ENCODE results near the gene OR2V2. TPM values are rescaled to one million over a fixed set of nuclear protein-coding genes. Genes with fewer than 3 reads are reported as not detected.
"Not testable (repeated sequence)": the region's sequence is repeated elsewhere in the genome, so short reads cannot be mapped to it uniquely, and the experiment has no call there.

OR2V2 gene
- total RNA-seq, 1 experiment from 2014 or later: not detected

- Histone ChIP-seq H3K4me2 (ENCODE audit: low read length) (no peak overlapping the region), H2AFZ (ENCODE audit: low read length) (no peak overlapping the region), H3F3A (ENCODE audit: low read length, unreplicated experiment) (no peaks in the 10 kb centered on the region), H4K20me1 (ENCODE audit: low read length) (no peaks in the 10 kb centered on the region), H3K9me2 (replicated peaks; ENCODE audit: low read length) (no peaks in the 10 kb centered on the region), H3K4me3 (ENCODE audit: low read length) (no peak overlapping the region), H3K27me3 (ENCODE audit: low read length) (no peaks in the 10 kb centered on the region), H3K27ac (ENCODE audit: low read length) (no peak overlapping the region), H3K9me3 (ENCODE audit: low read length) (no peaks in the 10 kb centered on the region), H3K36me3 (ENCODE audit: low read depth, low read length) (no peaks in the 10 kb centered on the region), H3K4me1 (ENCODE audit: insufficient read depth, low read length) (peaks cover 21% of the 10 kb centered on the region), H3K79me2 (ENCODE audit: low read length) (no peaks in the 10 kb centered on the region), H3K9ac (ENCODE audit: low read length) (no peak overlapping the region)
- ATAC-seq (no peak), DNase-seq (no peak)
- CTCF ChIA-PET: no interaction called here
- TF ChIP-seq, protein P1, sequence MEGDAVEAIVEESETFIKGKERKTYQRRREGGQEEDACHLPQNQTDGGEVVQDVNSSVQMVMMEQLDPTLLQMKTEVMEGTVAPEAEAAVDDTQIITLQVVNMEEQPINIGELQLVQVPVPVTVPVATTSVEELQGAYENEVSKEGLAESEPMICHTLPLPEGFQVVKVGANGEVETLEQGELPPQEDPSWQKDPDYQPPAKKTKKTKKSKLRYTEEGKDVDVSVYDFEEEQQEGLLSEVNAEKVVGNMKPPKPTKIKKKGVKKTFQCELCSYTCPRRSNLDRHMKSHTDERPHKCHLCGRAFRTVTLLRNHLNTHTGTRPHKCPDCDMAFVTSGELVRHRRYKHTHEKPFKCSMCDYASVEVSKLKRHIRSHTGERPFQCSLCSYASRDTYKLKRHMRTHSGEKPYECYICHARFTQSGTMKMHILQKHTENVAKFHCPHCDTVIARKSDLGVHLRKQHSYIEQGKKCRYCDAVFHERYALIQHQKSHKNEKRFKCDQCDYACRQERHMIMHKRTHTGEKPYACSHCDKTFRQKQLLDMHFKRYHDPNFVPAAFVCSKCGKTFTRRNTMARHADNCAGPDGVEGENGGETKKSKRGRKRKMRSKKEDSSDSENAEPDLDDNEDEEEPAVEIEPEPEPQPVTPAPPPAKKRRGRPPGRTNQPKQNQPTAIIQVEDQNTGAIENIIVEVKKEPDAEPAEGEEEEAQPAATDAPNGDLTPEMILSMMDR (conservative IDR thresholded peaks at IDR 0.05; ENCODE audit: low read depth, low read length): no peak
- TF ChIP-seq EZH2 (IDR thresholded peaks at IDR 0.05; ENCODE audit: low read length, unreplicated experiment) (no peak), EZH2phosphoT487 (IDR thresholded peaks at IDR 0.05; ENCODE audit: borderline replicate concordance, low read length) (no peak)
- BruUV-seq (replicated peaks): no TSS peak
- POLR2A ChIA-PET (ENCODE audit: unreplicated experiment): no interaction called here
- intact Hi-C loops (cut with micrococcal nuclease): no loop called here
These were observed 34.9 kb upstream of the OR2V2 start for GRCh38 chr5:181112476-181112875.

- H4K20me1 ChIP-seq (ENCODE audit: low read length); H3F3A ChIP-seq (ENCODE audit: low read length, unreplicated experiment); H3K27me3 ChIP-seq (ENCODE audit: low read length); H3K27ac ChIP-seq (ENCODE audit: low read length); H3K4me2 ChIP-seq (ENCODE audit: low read length); ATAC-seq; intact Hi-C loops (cut with micrococcal nuclease); CTCF ChIA-PET; H3K9me2 ChIP-seq (replicated peaks; ENCODE audit: low read length); H3K36me3 ChIP-seq (ENCODE audit: low read depth, low read length); DNase-seq; H3K9ac ChIP-seq (ENCODE audit: low read length); H2AFZ ChIP-seq (ENCODE audit: low read length); H3K9me3 ChIP-seq (ENCODE audit: low read length); H3K79me2 ChIP-seq (ENCODE audit: low read length); POLR2A ChIA-PET (ENCODE audit: unreplicated experiment); BruUV-seq (replicated peaks); H3K4me3 ChIP-seq (ENCODE audit: low read length): not testable (repeated sequence)
- H3K4me1 ChIP-seq (ENCODE audit: insufficient read depth, low read length): peaks cover 21% of the 10 kb centered on the region
These were observed 33.8 kb upstream of the OR2V2 start for GRCh38 chr5:181113572-181113971.

DNA sequence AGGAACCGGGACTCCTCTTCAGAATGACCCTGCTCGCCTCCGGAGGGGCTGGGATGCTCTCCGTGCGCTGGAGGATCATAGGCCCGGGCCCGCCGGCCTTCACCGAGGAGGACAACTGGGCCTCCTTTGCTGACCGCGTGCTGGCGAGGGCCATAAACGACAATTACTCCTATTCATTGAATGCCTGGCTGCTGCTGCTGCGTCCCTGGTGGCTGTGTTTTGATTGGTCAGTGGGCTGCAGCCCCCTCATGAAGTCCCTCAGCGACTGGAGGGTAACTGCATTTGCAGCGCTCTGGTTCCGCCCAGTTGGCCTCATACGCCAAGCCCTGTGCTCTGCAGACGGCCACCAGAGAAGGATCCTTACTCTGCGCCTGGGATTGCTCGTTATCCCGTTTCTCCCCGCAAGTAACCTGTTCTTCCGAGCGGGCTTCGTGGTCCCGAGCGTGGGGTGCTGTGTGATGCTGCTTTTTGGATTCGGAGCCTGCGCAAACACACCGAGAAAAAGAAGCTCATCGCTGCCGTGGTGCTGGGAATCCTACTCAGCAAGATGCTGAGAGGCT, 33.0 kb upstream of the OR2V2 start:
- Histone ChIP-seq H3K27ac (ENCODE audit: low read length) (no peak overlapping the region), H3F3A (ENCODE audit: low read length, unreplicated experiment) (no peaks in the 10 kb centered on the region), H3K9ac (ENCODE audit: low read length) (no peak overlapping the region), H3K9me3 (ENCODE audit: low read length) (no peaks in the 10 kb centered on the region), H3K9me2 (replicated peaks; ENCODE audit: low read length) (no peaks in the 10 kb centered on the region), H3K4me1 (ENCODE audit: insufficient read depth, low read length) (peaks cover 25% of the 10 kb centered on the region), H3K4me3 (ENCODE audit: low read length) (peak overlapping the region; percentile 61), H3K4me2 (ENCODE audit: low read length) (peak overlapping the region; percentile 90), H3K27me3 (ENCODE audit: low read length) (no peaks in the 10 kb centered on the region), H4K20me1 (ENCODE audit: low read length) (no peaks in the 10 kb centered on the region), H3K36me3 (ENCODE audit: low read depth, low read length) (no peaks in the 10 kb centered on the region), H3K79me2 (ENCODE audit: low read length) (no peaks in the 10 kb centered on the region), H2AFZ (ENCODE audit: low read length) (peak overlapping the region; percentile 76)
- TF ChIP-seq EZH2phosphoT487 (IDR thresholded peaks at IDR 0.05; ENCODE audit: borderline replicate concordance, low read length) (no peak), EZH2 (IDR thresholded peaks at IDR 0.05; ENCODE audit: low read length, unreplicated experiment) (no peak)
- TF ChIP-seq, protein P1 (conservative IDR thresholded peaks at IDR 0.05; ENCODE audit: low read depth, low read length): no peak
- no TSS peak for BruUV-seq (replicated peaks)
- intact Hi-C loops (cut with micrococcal nuclease): no loop called here
- ChIA-PET POLR2A (ENCODE audit: unreplicated experiment) (no interaction called here), CTCF (no interaction called here)
- ATAC-seq: no peak
- DNase-seq: no peak
